Fibroblast of skin of back (primary cell): ENCODE data around the gene RUFY2. TPM values are rescaled to one million over a fixed set of nuclear protein-coding genes. Genes with fewer than 3 reads are reported as not detected.

Source experiments
- DNase-seq: peaks from one replicate; pipeline ENCODE4 v3.0.0-alpha.2; 2013
- polyA plus RNA-seq, 2 experiments: library from polyadenylated mRNA; unstranded; fragments of 120-200 nt; gene quantifications; one replicate each; pipeline ENCODE4 v1.2.1, GENCODE V29; 2013; ENCODE audit not compliant: insufficient read length in 2 of 2

The RUFY2 gene, protein sequence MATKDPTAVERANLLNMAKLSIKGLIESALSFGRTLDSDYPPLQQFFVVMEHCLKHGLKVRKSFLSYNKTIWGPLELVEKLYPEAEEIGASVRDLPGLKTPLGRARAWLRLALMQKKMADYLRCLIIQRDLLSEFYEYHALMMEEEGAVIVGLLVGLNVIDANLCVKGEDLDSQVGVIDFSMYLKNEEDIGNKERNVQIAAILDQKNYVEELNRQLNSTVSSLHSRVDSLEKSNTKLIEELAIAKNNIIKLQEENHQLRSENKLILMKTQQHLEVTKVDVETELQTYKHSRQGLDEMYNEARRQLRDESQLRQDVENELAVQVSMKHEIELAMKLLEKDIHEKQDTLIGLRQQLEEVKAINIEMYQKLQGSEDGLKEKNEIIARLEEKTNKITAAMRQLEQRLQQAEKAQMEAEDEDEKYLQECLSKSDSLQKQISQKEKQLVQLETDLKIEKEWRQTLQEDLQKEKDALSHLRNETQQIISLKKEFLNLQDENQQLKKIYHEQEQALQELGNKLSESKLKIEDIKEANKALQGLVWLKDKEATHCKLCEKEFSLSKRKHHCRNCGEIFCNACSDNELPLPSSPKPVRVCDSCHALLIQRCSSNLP
- 14.7 TPM for polyA plus RNA-seq (2013, experiment 1 of 2; ENCODE audit: insufficient read length)
- 13.1 TPM for polyA plus RNA-seq (2013, experiment 2 of 2; ENCODE audit: insufficient read length)

DNA sequence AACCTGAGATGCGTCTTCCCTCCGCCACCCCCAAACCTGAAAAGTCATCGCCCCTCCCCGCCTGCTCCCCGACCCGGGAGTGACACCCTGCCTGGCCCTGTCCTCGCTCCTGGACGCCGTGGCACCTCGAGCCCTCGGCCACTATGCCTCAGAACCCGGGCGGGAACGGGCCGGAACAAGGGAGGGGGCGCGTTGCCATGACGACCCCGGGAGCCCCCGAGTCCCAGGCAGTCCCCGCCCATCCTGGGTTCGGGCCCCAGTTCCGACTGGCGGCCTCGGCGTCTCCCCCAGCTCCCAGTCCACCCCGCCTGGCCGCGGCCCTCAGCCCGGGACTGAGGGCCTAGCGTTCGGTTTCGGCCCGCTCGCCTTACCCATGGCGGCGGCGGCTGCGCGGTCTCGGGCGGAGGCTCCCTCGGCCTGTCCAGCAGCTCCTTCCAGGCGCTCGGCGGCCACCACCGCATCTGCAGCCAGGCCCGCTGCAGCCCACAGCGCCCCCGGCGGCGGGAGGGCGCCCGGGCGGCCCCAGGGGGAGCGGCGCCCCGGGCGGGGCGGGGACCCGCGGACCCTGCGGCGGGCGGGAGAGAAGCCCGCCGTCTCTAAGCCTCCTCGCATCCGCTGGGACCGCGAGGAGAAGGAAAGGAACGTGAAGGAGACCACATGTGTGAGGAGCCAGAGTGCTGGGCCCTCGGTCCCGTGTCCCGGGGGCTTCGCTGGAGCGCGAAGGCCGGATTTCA, at the start of gene RUFY2:
RUFY2 (minus strand) TSS at position 463 of the 734 bp plus-strand sequence; CDS start at position 375, 88 bp downstream.
- peak; percentile 81 for DNase-seq

DNA sequence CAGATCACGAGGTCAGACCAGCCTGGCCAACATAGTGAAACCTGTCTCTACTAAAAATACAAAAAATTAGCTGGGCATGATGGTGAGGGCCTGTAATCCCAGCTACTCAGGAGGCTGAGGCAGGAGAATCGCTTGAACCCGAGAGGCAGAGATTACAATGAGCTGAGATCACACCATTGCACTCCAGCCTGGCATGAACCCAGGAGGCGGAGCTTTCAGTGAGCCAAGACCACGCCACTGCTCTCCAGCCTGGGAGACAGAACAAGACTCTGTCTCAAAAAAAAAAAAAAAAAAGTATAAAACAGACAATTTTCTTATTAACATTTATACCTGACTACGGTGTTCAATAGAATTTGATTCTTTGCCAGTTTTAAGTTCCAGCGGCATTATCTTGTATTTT, 42.6 kb upstream of the RUFY2 start:
- peak; percentile 53 for DNase-seq

DNA sequence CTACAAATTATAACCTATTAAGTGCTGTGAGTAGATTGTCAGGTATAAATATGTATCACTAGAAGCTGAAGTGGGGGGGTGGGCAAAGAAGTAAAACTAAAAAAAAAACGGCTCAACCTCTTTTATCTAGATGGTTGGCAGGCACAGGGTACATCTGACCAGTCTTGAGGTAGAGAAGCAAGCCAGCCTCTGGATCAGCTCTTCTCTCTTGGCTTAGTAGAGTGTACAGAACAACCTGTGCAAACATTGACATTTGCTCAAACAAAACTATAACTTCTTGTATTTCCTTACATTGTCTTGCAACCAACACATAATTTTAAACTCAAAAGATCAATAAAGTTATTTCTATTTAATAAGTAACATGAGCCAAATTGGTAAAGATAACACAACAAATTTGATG, 39.1 kb upstream of the RUFY2 start:
- DNase-seq, result no peak

DNA sequence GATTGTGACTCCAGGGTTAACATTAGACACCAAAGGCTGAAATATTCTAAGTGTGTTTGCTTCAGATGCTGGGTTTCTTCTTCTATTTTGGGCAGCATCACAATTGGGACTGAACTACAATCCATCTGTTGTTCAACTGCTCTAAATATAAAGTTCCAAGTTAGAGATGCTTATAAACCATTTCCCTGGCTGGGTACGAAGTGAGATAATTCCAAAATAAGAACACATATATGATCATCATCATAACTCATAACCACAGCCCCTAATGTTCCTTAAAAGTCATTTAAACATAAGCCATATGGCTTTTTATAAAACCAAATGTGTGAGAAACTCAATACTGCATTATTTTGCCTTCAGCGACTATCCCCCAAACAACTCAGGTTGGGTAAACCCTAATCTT, 35.9 kb upstream of the RUFY2 start:
- DNase-seq, result no peak

DNA sequence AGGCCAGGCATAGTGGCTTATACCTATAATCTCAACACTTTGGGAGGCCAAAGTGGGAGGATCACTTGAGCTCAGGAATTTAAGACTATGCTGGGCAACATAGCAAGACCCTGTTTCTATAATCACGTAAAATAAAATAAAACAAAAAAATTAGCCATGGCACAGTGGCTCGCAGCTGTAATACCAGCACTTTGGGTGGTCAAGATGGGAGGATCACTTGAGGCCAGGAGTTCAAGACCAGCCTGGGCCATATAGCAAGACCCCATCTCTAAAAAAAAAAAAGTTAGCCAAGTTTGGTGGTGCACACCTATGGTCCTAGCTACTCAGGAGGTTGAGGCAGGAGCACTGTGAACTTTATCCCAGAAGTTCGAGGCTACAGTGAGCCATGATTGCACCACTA, 33.8 kb upstream of the RUFY2 start:
- DNase-seq, result no peak

DNA sequence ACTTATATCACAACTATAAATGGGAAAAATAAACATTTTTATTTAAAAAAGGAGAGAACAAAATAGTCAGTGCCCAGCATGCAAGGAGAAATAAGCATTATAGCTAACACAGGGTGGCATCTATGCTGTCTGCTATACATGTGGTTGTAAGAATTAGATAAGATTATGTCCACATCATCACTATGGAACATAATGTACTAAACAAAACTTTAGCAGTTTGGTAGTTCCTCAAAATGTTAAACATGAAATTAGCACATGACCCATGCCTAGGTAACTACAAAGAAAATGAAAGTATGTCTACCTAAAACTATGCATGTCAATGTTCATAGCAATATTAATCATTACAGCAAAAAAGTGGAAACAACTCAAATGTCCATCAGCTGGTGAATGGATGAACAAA, 28.7 kb upstream of the RUFY2 start:
- no peak for DNase-seq

DNA sequence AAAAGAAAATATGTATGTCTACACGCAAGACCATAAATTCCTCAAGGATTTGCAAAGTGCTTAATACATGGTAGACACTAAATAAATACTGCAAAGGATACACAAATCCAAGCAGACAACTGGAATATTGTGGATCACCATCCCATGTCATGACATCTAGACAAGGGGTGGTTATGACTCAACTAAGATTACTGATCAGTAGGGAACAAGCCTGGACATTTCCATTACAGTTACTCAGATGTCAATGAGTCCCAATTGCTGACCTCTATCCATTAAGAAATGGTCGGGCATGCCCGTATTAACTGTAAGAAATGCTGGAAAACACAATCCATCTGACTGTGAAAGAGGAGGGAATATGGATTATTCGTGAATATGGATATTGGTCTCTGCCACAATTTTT, 27.6 kb upstream of the RUFY2 start:
- DNase-seq, result no peak

DNA sequence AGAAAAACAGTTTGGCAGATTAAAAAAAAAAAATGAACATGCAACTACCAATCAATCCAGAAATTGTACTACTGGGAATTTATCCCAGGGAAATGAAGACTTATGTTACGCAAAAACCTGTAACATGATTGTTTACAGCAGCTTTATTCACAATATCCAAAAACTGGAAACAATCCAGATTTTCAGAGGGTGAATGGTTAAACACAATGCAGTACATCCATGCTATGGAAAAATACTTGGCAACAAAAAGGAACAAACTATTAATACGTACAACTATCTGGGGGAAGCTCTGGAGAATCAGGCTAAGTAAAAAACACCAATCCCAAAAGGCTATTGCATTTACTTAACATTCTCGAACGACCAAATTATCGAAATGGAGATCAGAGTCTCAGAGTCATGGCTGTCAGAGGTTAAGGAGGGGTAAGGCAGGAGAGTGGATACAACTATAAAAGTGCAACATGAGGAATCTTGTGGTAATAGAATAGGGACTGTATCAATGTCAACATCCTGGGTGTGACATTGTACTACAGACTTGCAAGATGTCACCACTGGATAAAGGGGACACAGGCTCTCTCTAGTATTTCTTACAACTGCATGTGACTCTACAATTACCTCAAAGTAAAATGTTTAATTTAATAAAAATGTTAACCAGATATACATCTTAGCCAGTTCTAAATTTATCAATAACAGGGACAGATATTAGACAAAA, 21.5 kb upstream of the RUFY2 start:
- DNase-seq, result no peak

DNA sequence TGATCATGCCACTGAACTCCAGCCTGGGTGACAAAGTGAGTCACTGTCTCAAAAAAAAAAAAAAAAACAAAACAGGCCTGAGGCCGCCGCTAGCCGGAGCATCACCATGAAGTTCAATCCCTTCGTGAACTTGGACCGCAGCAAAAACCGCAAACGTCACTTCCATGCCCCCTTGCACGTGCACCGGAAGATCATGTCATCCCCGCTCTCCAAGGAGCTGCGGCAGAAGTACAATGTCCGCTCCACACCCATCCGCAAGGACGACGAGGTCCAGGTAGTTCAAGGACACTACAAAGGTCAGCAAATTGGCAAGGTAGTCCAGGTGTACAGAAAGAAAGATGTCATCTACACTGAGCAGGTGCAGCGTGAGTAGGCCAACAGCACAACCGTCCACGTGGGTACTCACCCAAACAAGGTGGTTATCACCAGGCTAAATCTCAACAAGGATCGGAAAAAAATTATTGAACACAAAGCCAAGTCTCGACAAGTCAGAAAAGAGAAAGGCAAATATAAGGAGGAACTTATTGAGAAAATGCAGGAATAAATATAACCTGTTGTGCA, 17.5 kb upstream of the RUFY2 start:
- DNase-seq, result no peak

DNA sequence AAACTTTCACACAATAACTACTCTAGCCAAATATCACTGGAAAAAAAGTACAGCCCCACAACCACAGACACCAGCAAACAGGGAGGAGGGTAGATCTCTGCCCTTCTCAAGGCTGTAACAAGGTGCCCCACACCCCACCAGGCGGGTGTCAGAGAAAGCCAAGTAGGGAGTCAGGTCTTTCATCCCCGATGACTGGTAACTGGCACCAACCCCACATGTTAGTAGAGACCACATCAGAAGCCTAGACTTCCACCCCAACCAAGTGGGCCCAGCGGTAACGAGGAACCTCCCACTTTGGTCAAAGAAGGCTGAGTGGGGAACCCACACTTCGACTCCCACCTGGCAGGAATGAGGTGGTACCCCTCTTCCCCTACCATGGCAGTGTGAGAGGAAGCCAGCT, 16.4 kb upstream of the RUFY2 start:
- no peak for DNase-seq

DNA sequence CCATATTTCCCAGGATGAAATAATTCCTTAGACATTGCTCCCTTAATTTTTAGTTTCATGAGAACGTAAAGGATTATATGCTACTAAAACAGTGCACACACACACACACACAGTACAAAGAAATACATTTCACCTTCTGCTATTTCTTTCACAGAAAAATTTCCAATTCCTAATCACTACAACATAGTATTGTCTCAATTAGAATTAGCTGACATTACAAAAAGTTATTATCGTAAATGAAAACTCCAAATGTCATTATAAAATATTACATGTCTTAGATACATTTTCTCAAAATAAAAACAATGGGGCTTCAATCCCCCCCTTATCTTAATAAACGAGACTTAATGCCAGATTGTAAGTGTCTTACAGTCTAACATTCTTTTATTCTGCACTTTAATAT, 12.3 kb upstream of the RUFY2 start:
- no peak for DNase-seq

DNA sequence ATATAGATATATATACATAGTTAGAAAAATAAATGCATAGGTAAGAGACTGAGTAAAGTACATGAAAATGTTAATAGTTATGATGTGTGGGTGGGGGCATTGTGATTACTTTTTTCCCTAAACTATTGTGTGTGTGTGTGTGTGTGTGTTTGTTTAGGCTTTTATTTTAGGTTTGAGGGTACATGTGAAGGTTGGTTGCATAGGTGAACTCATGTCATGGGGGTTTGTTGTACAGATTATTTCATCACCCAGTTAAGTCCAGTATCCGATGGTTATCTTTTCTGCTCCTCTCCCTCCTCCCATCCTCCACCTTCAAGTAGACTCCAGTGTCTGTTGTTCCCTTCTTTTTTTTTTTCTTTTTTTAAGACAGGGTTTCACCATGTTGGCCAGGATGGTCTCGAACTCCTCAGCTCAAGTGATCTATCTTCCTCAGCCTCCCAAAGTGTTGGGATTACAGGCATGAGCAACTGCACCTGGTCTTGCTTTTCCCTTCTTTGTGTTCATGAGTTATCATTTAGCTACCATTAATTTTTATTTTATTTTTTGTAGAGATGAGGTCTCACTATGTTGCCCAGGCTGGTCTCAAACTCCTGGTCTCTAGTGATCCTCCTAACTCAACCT, 1.9 kb upstream of the RUFY2 start:
- DNase-seq, result no peak

DNA sequence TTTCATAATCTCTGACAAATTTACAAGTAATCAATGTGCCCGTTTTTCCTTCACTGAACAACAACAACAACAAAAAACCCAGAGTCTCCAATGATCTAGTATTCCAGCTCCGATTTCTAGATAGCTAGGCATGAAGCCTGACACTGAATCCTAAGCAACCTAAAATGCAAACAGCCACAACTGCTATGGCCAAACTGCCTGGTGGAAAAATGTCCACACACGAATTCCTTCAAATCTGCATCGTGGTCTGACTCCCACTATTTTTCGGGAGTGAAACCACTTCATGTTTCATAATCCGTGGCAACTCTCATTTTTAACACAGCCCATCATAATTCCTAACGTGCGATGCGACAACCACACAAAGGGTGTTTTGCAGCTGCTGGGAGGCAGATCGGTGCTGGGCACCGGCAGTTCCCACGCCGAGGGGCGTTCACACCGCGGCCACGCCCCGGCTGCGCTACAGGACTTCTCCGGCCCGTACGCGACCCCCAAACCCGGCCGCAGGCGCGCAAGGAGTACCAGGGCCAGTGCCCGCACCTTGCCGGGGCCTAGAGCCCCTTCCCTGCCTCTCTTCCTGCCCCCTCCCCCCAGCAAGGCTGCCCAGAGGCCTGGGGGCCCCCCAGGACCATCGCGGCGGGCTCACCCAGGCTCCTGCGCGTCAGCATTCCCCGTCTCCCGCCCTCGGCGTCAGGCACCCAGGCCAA, 814 bp downstream of the RUFY2 start:
- peak; percentile 64 for DNase-seq

DNA sequence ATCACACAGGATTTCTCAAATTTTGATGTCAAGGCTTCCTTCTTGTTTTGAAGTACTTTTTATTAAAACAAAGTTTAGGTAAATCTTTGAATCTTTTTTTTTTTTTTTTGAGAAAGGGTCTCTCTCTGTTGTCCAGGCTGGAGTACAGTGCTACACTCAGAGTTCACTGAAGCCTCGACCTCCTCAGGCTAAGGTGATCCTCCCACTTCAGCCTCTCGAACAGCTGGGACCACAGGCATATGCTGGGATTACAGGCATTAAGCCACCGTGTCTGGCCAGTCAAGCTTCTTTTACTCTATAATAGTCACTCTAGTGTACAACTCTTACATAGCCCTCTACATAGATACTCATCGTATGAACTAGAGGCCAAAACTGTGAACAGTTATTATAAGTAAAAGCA, 3.4 kb downstream of the RUFY2 start:
- no peak for DNase-seq

DNA sequence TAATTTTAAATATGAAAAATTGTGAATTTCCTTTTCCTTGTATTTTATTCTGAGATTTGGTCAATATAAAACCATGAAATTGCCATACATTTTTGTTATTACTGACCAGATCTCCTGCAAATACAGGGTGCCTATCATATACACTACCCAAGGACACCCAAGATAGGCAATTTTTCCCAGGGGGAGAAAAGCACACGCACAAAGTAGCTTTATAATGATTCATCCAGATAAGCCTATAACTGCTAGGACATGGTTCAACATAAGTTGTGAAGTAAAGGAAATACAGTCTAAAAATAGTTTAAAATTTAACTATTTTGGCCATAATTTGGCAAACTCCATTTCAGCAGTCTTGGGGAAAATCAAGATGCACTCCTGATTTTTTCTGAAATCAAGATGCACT, 4.8 kb downstream of the RUFY2 start:
- DNase-seq, result peak; percentile 59

DNA sequence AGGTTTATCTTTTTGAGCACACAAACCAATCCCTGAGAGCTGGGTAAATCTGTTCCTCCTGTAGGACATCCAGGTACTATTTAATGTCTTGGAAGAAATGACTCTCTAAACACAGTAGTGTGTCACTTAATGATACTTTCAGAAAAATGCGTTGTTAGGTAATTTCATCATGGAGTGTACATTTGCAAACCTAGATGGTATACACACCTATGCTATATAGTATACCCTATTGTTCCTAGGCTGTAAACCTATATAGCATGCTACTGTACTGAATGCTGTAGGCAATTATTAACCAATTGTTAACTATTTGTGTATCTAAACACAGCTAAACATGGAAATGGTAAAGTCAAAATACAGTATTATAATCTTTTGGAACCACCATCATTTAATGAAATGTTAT, 10.1 kb downstream of the RUFY2 start:
- DNase-seq, result no peak

DNA sequence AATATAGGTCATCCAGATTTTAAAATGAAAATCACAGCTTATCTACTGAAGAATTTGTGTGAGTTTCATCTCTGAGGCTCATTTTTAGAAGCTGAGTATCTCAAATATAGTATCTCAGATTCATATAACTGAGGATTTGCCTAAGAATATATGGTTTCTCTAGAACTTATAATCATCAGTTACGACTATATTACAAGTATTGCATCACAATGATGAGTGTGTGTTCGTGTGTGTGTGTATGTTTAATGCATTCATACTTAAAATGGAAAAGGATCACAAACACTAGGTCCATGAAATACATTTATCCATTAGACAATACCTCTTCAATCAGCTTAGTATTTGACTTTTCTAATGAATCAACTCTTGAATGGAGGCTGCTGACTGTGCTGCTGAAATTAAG, 21.3 kb downstream of the RUFY2 start:
- no peak for DNase-seq

DNA sequence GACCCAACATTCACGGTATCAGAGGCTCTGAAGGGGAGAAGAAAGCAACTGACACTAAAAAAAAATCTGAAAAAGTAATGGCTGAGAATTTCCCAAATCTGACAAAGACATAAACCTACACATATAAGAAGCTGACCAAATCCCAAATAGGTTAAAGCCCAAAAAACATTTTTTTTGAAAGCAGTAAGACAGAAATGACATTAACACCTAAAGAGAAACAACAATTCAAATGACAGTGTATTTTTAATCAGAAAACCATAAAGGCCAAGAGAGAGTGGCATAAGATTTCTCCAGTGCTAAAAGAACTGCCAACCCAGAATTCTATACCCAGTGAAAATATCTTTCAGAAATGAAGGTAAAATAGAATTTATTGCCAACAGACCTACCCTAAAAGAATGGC, 35.5 kb downstream of the RUFY2 start:
- no peak for DNase-seq

DNA sequence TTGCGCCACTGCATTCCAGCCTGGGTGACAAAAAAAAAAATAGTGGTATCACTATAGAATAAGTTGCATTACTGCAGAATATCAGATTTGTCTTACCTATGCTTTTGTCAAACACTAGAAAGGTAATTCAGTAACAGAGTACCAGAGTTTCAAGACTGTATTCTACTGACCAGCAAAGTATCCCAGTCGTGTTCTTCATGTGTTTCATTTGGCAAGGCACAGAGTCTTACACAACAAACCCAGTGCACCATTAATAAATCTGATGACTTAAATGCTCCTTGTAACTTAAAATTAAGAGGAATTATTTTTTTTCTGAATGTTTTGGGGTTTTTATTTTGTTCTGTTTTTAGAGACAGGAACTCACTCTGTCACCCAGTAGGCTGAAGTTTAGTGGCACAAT, 40.0 kb downstream of the RUFY2 start:
- DNase-seq, result no peak

DNA sequence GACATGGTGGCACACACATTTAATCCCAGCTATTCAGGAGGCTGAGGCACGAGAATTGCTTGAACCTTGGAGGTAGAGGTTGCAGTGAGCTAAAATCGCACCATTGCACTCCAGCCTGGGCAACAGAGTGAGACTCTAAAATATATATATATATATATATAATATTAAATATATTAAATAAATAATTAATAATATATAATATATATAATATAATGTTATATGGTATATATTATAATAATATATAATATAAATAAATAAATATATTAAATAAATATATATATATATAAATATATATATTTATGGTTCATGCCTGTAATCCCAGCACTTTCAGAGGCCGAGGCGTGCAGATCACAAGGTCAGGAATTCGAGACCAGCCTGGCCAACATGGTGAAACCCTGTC, 40.5 kb downstream of the RUFY2 start:
- no peak for DNase-seq

DNA sequence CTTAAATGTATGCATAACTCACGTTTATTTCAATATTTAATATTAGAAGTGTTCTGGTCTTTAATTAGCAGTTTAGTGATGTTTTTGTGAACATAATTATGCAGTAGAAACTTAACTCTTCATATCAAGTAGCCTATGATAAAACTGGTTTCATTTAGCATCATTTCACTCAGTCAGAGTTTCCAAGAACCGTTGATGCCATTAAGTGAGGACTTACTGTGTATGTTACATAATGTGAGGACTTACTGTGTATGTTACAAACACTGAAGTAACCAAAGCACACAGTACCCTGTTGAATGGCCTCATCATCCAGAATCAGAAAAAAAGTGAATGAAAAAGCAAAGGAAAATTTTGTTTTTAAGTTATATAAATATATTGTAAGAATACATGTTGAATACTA, 41.5 kb downstream of the RUFY2 start:
- DNase-seq, result no peak
